Measurements from ENCODE around the gene SUPT5H. TPM values are rescaled to one million over a fixed set of nuclear protein-coding genes. Genes with fewer than 3 reads are reported as not detected.
A peak's percentile ranks its signal among the peaks of the same experiment; 100 is the strongest.

The SUPT5H gene
- total RNA-seq, 1 donor from 2014 or later, result 142 TPM

- Mint-ChIP-seq H3K4me1 (ENCODE audit: unreplicated experiment) (peaks cover 20% of the 10 kb centered on the region), H3K27ac (no peak overlapping the region), H3K27me3 (no peaks in the 10 kb centered on the region), H3K36me3 (peaks cover 7% of the 10 kb centered on the region), H3K9me3 (no peaks in the 10 kb centered on the region), H3K4me3 (no peak overlapping the region)
- TF ChIP-seq, protein P1, sequence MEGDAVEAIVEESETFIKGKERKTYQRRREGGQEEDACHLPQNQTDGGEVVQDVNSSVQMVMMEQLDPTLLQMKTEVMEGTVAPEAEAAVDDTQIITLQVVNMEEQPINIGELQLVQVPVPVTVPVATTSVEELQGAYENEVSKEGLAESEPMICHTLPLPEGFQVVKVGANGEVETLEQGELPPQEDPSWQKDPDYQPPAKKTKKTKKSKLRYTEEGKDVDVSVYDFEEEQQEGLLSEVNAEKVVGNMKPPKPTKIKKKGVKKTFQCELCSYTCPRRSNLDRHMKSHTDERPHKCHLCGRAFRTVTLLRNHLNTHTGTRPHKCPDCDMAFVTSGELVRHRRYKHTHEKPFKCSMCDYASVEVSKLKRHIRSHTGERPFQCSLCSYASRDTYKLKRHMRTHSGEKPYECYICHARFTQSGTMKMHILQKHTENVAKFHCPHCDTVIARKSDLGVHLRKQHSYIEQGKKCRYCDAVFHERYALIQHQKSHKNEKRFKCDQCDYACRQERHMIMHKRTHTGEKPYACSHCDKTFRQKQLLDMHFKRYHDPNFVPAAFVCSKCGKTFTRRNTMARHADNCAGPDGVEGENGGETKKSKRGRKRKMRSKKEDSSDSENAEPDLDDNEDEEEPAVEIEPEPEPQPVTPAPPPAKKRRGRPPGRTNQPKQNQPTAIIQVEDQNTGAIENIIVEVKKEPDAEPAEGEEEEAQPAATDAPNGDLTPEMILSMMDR (conservative IDR thresholded peaks at IDR 0.05), result no peak
- no peak for DNase-seq (ENCODE audit: extremely low spot score, unreplicated experiment)
Observed at GRCh38 chr19:39427707-39428106, 17.7 kb upstream of the SUPT5H start.

GRCh38 chr19:39428283-39429112 lies 16.9 kb upstream of the SUPT5H start:
- peaks cover 13% of the 10 kb centered on the region for H3K36me3 Mint-ChIP-seq
- no peak for DNase-seq (ENCODE audit: extremely low spot score, unreplicated experiment)
- H3K4me3 Mint-ChIP-seq, result no peak overlapping the region
- H3K4me1 Mint-ChIP-seq (ENCODE audit: unreplicated experiment), result peaks cover 20% of the 10 kb centered on the region
- TF ChIP-seq, protein P1 (conservative IDR thresholded peaks at IDR 0.05), result no peak
- H3K9me3 Mint-ChIP-seq, result no peaks in the 10 kb centered on the region
- H3K27me3 Mint-ChIP-seq, result no peaks in the 10 kb centered on the region
- peak overlapping the region; percentile 70 for H3K27ac Mint-ChIP-seq

DNA sequence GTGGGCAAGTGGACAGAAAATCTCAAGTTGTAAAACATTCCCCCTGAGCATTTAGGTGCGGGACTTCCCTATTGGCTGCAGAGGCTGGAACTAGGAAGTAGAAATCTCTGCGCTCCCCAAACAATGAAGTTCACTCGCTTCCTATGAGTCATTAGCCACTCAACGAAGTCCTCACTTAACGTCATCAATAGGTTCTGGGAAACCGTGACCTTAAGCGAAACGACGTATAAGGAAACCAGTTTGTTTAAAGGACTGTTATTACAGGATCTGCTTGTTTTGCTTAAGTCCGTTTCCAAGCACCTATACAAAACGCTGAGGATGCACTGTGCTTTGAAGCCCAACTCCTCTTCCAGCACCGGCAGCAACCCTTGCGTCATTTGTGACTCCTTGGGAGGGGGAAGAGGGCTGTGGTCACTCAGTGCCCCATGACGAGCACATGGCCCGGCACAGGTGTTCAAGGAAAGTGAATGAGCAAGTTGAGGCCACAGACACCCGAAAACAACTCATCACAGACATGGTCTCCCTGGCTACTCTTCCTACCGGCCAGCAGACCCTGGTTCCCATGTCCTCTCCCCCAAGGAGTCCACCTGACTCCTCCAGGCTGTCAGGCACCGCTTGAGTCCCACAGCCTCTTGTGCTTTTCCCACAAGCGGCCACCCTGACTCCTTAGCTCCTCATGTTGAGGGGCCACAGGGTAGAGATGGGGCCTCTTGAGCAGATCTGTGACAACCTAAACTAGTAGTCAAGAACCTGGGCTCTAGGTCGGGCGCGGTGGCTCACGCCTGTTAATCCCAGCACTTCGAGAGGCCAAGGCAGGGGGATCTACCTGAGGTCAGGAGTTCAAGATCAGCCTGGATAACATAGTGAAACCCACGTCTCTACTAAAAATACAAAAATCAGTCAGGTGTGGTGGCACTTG lies 14.4 kb upstream of the SUPT5H start:
- TF ChIP-seq, protein P1 (conservative IDR thresholded peaks at IDR 0.05), result no peak
- H3K27me3 Mint-ChIP-seq, result peaks cover 3% of the 10 kb centered on the region
- H3K4me1 Mint-ChIP-seq (ENCODE audit: unreplicated experiment), result peaks cover 25% of the 10 kb centered on the region
- no peak for DNase-seq (ENCODE audit: extremely low spot score, unreplicated experiment)
- no peaks in the 10 kb centered on the region for H3K9me3 Mint-ChIP-seq
- peak overlapping the region; percentile 71 for H3K27ac Mint-ChIP-seq
- H3K36me3 Mint-ChIP-seq, result peaks cover 17% of the 10 kb centered on the region
- H3K4me3 Mint-ChIP-seq, result peak overlapping the region; percentile 22

DNA sequence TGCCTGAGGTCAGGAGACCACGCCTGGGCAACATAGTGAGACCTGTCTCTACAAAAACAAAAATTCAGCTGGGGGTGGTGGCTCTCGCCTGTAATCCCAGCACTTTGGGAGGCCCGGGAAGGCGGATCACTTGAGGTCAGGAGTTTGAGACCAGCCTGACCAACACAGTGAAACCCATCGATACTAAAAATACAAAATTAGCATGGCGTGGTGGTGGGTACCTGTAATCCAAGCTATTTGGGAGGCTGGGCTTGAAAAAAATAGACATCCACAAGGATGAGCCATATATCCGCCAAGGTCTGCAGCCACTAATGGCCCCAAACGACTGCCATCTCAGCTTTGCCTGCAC lies 12.7 kb upstream of the SUPT5H start:
- no peak for DNase-seq (ENCODE audit: extremely low spot score, unreplicated experiment)
- Mint-ChIP-seq H3K36me3 (peaks cover 15% of the 10 kb centered on the region), H3K27me3 (peaks cover 8% of the 10 kb centered on the region), H3K4me3 (no peak overlapping the region), H3K9me3 (no peaks in the 10 kb centered on the region), H3K4me1 (ENCODE audit: unreplicated experiment) (peaks cover 28% of the 10 kb centered on the region), H3K27ac (no peak overlapping the region)
- TF ChIP-seq, protein P1 (conservative IDR thresholded peaks at IDR 0.05), result no peak

DNA sequence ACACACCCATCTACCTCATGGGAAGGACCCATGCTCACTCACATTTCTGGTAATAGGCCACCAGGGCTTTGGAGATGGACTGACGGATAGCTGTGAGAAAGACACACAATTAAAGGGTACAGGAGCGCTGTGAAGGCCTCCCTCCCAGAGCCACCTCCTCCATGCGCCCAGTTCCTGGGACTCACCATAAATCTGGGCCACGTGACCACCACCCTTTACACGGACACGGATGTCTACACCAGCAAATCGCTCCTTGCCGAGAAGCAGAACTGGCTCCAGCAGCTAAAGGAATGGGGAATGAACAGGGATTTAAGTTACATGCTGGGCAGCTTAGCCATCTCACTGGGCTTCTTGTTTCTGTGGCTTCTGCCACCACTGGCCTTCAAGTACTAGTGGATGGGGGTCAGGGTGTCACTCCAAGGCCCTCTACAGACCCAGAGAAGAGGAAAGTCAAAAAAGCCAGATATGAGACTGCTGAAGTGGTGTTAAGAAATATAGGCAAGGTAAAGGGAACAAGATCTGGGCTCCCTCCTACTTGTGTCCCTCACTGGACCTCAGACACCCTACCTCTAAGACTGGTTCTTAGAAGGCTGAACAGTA lies 11.8 kb upstream of the SUPT5H start:
- H3K9me3 Mint-ChIP-seq, result no peaks in the 10 kb centered on the region
- peaks cover 8% of the 10 kb centered on the region for H3K27me3 Mint-ChIP-seq
- H3K4me3 Mint-ChIP-seq, result peak overlapping the region; percentile 100
- peaks cover 15% of the 10 kb centered on the region for H3K36me3 Mint-ChIP-seq
- TF ChIP-seq, protein P1 (conservative IDR thresholded peaks at IDR 0.05), result no peak
- DNase-seq (ENCODE audit: extremely low spot score, unreplicated experiment), result no peak
- H3K27ac Mint-ChIP-seq, result peak overlapping the region; percentile 69
- H3K4me1 Mint-ChIP-seq (ENCODE audit: unreplicated experiment), result peaks cover 23% of the 10 kb centered on the region

All from type B pancreatic cell (in vitro differentiated cells).